Central memory CD4-positive, alpha-beta T cell (primary cell): Measurements from ENCODE around the gene TRPV5.
"Not testable (repeated sequence)": the region's sequence is repeated elsewhere in the genome, so short reads cannot be mapped to it uniquely, and the experiment has no call there.

Source experiments
- DNase-seq: peaks from one replicate; pipeline ENCODE4 v3.0.0; 2022
- total RNA-seq, 3 experiments: gene quantifications; one replicate each; lab custom pipeline; 2026; lab: John Stamatoyannopoulos, UW

Gene TRPV5
- total RNA-seq = 0 reads per million in 3 experiments

DNA sequence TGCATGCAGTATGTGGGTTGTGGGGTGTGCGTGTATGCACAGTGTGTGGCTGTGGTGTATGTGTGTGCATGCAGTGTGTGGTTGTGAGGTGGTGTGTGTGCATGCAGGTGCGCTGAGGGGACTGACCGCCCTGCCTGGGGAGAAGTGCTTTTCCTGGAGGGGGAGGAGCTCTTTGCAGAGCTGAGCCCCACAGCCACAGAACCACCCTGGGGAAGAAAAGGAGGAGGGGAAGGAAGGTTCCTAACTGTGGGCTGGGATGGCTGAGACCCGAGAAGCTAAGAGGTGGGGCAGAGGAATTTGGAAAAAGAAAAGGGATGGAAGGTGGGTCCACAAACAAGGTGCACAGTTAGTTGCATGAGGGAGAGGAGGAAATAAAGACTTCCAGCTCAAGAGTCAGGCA lies at the start of gene TRPV5:
TRPV5 (minus strand) TSS at position 123 of the 400 bp plus-strand sequence. CDS start 287 bp downstream, outside the sequence.
- DNase-seq = no peak

DNA sequence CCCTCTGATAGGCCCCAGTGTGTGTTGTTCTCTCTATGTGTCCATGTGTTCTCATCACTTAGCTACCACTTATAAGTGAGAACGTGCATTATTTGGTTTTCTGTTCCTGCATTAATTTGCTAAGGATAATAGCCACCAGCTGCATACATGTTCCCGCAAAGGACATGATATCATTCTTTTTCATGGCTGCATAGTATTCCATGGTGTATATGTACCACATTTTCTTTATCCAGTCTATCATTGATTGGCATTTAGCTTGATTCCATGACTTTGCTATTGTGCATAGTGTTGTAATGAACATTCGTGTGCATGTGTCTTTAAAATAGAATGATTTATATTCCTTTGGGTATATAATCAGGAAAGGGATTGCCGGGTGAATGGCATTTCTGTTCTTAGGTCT lies 44.9 kb upstream of the TRPV5 start:
- DNase-seq = not testable (repeated sequence)

DNA sequence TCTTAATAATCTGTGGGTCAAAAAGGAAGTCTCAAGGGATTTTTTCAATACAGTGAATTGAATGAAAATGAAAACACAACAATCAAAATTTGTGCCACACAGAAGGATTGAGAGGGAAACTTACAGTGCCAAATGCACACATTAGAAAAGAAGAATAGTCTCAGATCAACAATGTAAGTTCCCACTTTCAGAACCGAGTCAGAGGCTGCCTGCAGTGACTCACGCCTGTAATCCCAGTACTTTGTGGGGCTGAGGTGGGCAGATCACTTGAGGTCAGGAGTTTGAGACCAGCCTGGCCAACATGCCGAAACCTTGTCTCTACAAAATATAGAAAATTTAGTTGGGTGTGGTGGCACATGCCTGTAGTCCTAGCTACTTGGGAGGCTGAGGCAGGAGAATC lies 41.1 kb upstream of the TRPV5 start:
- DNase-seq = no peak

DNA sequence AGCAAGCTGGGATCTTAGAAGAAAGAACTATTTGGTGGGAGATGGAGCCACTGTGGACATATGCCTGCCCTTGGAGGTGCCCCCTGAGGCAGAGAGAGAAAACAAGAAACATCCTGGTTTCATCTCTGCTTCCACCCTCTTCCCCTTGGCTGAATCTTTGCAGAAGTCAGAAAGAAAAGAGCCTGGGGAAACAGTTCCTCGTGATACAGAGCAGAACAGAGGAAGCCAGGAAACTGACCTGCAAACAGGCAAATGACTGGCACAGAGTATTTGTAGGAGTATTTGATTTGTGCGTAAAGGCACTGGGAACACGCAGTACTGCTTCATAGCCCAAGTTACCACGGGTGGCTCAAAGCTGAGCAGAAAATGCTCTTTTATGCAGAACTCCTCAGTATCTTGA lies 35.6 kb upstream of the TRPV5 start:
- DNase-seq = no peak

DNA sequence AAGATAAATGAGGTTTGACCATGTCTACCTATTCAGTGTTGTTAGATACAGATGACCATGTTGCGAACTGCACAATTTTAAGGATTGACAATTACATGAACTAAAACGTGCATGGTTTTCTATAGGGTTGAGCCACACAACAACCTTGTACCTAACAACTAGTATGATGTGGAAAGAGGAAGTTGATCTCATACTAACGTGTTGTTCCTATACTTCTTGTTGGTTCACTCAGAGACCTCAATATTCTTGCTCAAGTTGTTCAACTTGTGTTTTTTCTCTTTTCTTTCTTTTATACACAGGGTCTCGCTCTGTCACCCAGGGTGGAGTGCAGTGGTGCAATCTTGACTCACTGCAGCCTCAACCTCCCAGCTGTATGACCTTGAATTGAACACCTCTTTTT lies 34.7 kb upstream of the TRPV5 start:
- no peak for DNase-seq

DNA sequence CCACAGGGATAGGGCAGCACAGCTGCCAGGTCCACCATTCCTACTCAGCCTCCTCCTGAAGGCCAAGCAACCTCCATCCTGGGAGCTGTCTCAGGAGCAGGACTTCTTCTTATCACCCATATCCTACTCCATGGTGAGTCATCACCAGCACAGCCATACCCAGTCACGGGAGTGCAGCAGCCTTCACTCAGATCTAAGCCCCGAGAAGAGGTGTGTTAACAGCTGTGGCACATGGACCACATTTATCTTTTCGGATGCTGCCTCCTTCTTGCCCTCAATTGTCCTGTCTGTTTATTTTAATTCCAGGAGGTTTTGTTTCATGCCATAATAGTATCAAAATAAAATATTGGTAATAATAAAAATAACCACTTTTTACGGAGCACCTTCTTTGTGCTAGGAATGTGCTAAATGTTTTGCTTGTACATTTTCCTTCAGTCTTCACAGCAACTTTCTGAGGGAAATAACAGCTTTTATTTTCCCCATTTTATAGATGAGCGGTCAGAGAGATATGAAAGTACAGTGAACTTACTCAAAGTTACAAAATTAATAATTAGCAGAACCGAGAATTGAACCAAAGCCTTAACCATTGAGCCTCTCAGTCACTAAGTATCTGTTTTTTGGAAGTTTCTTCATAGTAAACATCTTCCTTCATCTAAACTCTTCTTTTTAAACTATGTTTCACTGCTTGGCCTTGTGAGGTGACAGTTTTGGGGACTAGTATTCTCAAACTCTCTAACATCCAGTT lies 31.1 kb upstream of the TRPV5 start:
- DNase-seq = no peak

DNA sequence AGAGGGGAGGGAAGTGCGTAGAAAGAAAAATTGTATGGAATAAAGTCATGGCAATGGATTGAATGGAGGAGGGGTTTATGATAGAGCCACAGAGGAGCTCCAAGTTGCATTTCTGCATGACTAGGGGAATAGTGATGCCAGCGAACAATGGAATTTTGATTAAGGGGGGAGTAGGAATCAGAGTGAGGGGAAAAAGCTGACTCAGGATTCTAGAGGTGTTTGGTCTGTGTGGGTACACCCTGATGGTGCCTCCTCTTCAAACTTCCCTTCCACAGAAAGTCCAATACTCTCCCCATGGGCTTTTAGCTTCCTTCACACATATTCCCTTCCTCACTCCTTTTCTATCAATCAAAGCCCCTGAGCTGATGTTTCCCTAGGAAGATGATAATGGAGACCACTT lies 30.4 kb upstream of the TRPV5 start:
- no peak for DNase-seq

DNA sequence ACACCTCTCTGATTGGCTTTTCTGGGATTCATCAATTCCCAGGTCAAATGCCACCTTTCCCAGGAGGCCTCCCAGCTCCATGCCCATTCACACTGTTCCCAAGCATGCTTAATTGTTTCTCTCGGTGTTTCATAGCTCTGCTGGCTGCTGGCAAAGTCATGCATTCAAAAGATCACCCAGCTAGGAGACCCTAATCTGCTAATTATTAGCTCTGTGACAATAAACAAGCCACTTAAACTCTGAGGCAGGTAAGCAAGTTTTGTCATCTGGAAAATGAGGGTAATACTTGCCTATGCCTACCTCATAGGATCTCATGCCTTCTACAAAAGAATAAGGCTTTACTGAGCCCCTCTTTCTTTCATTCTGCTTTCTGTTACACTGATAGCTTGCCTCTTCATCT lies 29.4 kb upstream of the TRPV5 start:
- DNase-seq = no peak

DNA sequence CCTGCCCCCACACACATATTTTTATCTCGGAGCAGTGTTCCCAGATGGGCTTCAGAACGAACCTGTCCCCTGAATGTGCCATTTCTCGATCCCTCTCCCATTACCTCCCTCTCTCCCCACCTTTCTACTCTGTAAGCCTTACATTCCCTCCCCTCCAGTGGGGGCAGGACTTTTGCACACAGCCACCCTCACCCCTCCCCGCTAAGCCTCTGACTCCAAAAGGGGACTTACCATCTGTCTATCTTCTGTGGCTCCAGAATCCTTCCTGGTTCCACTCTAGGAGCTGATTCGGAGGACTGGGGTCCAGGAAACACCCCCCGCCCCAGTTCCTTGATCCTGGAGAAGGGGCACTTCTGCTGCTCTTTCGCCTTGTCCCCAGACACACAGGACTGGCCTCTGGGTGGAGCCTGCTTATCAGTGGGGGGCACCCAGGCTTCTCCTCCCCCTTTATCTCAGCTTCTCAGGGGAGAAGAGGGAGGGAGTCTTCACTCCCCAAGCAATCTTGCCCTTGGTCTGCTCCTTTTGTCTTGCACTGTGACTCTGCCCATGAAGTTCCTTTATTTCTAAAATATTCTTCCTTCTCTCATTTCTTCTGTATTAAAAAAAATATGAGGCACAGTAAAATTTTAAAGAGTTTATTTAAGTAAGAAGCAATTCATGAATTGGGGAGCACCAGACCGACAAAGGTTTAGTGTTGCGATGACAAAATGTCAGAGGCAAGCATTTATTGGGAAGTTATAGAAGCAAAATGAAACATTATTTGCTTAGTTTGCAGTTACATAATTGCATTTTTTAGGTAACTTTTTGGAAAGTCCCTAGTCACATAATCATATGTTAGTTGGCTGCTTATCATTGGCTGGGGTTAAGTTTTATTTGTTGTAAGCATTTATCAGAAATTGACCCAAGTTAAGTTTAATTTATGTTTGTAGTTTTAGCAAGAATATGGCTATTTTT lies 28.7 kb upstream of the TRPV5 start, which contains the start of gene KEL:
KEL (minus strand) TSS at position 391 of the 954 bp plus-strand sequence; CDS start at position 234, 157 bp downstream.
- DNase-seq = no peak

DNA sequence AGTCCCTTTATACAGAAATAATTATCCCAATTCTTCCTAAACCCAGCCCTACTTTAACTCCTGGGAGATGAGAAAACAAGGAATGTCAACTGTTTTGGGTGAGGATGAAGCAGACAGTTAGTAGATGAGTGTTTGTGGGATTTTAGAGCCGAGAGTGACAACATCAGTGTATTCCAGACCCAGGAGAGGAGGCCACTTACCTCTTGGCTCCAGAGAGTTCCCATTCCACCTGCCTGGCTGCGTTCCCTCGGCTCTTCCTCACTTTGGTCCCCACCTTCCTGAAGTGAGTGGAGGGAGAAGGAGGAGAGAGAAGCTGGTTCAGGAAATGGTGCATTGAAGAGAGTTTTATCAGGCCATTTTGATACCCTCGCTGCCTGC lies 28.0 kb upstream of the TRPV5 start:
- no peak for DNase-seq

DNA sequence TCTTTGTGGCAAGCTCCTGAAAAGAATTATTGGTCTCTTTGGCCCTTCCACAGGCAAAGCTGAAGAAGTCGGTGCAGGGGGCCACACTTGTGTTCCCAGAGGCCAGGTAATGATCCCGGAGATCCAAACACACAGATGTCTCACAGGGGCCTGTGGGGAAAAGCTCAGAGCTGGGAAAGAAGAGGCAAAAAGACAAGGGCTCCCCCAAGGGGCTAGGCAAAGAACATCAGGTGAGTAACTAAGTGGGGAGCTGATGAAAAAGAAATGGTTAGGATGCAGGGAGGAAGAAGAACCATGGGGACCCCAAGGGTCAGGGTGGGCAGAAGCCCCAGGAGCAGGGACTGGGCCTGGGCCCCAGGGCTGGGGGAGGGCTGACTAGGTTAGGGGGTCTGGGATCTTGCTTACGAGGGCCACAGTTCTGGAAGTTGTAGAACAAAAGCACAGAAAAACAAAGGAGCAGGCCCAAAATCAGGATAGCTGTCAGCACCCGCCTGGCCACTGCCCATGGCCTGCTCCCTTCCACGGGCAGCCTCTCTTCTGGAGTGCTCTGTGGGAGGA lies 27.5 kb upstream of the TRPV5 start:
- no peak for DNase-seq

DNA sequence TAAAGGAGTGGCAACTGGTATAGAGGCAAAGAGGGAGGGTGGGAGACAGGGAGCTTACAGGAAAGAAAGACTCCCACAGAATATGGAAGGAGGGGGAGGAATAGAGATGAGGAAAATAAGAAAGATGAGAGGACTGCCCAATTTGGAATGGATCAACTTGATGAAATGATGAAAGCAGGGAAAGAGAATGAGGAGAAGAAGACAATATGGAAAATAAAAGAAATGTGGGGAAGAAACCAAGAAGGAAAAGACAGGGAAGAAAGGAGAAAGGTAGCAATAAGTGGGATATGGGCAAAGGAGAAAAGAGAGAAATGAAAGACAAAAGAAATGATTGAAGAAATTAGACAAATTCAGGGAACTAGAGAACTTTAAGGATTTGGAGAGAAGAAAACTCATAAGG lies 25.7 kb upstream of the TRPV5 start:
- DNase-seq = no peak

DNA sequence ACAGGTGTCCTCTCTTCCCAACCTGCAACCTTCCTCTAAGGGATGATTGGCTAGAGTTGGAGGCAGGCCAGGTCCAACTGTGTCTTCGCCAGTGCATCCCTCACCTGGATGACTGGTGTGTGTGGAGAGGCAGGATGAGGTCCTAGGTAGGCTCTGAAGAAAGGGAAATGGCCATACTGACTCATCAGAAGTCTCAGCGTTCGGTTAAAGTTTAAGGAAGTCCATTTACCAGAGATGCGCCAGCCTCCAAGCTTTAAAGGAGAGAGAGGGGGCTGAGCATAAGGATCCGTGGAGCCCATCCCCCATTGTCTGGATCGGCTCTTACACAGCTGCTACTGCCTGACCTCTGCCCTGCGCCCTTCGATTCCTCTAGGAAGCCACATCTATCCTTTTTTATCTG lies 24.2 kb upstream of the TRPV5 start:
- DNase-seq = no peak

DNA sequence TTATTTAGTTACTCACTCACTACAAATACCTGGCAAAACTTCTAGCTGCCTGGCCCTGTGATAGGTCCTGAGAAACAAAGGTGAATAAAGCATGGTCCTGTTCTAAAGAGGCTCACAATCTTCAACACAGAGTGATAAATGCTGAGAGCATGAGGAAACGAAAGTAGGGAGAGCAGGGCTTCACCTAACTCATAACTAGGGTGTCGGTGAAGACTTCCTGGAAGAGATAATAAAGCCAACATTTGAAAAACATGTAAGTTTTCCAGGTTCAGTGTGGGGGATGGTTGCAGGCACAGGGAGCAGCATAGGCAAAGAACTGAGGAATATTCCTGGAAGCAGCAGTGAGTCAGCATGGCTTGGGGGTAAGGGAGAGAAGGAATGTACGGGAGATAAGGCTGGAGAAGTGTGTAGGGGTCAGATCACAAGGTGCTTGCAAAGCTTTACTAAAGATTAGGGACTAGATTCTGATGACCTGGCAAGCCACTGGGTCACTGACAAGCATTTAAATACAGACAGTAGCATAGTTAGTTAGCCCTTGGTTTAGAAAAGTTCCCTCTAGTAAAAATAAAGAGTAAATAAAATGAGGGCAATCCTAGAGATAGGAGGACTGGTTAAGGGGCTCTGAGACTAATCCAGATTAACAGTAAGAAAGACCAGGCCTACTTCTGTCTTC lies 23.5 kb upstream of the TRPV5 start:
- DNase-seq = no peak

DNA sequence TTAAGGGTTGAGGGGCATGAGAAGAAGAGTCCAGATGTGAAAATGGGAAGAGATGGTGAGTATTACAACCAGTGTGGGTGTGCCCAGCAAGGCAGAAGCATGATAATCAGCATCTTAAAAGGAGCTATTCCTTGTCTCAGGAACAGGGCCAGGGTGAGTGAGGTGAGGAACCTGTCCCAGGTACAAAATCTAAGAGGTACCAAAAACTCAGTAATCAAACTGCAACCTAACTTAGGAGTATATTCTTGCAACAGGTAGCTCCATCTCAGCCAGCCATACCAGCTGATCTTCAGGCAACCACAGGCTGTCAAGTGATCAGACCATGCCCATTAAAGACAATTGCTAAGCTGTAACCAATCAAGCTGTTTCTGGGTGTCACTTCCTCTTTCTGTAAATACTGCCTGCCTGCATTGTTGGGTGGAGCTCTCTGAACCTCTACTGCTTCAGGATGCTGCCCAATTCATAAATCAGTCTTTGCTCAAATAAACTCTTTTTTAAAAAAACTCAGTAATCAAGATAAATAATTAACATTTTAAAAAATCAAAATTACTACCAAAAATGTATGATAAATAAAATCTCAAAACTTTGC lies 21.2 kb upstream of the TRPV5 start:
- no peak for DNase-seq

DNA sequence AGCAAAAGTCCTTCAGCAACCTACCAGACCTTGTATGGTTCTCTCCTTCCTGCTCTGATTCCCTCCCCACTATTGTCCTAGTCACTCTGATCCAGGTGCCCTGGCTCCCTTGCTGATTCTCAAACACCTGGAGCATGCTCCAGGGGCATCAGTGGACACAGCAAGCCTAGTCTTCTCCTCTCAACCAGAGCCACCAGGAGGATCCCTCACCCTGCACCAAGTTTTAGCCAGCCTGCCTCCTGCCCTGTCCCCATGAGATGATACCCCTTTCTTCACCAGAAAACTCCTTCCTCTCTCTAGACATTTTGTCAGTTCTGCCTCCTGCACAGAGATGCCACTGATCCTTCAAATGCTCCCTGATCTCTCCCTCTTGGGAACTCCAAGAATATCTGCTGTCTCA lies 16.7 kb upstream of the TRPV5 start:
- DNase-seq = no peak

DNA sequence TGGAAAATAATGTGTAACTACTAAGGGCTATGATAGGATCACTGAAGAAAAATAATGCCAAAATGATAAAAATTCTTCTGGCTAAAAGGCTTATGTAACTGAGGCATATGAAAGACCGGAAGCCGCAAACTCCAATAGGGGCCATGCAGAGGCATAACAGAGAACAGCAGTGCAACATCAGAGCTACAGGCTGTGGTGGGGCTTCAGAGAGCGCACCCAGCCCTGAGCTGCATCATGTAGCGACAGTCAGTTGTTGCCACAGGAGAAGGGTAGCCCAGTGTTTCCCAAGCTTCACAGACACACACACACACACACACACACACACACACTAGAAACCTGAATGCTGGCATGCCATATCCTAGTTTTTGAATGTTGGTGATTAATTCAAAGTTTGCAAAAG lies 15.1 kb upstream of the TRPV5 start:
- DNase-seq = no peak

DNA sequence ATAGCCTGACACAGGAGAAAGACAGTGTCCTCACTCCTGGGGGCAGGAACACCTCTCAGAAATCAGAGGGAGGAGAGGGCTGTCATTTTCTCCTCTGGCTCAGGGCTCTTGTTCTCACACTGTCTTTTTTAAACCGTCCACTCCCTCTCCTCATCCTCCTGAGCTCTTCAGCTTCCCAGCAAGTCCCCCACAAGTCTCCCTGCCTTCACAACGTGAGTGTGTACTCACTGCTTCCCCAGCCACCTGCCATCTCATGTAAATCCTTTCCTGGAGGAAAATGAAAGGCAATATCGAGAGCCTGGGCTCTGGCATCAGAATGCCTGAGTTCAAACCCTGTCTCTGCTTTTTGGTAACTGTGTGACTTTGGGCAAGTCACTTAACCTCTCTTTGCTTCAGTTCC lies 11.5 kb upstream of the TRPV5 start:
- DNase-seq = no peak

DNA sequence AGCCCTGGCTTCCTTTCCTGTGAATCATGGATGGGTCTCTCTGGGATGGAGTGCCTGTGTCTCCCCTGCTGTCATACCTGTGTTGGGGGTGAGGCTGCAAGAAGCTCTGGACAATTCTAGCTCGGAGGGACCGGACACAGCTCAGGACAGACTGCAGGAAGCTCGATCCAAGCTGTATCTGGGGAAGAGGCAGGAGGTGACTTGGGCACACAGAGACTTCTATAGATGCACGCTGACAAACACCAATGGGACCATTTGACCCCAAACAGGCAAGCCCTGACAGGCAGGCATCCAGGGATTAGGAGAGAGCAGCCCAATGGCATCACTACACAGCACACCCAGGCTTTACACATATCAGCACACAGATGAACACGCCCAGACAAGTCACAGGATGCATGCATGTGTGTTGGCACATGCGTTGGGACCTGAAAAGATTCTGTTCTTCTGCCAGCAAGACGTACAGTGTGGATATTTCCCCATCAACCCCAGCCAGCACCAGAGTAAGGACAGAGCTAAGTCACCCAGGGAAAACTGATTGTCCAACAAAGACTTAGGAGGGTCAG lies 10.2 kb upstream of the TRPV5 start:
- DNase-seq = no peak

DNA sequence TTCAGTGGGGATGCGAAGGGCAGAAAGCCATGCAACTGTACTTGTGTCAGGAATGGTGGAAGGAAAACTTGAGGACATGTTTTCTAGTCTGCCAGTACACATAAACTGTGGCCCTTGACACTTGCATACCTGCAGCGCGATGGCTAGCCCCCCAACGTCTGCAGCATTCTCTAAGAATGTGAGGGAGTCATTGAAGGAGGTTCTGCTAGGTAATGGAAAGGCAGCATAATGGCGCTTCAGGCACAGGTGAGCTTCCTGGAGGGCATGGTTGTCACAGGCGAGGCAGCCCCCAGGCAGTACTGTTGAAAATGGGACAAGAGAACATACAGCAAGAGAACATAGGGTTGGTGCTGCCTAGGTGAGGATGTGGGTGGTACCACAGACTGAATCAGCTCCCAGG lies 9.2 kb upstream of the TRPV5 start:
- no peak for DNase-seq

DNA sequence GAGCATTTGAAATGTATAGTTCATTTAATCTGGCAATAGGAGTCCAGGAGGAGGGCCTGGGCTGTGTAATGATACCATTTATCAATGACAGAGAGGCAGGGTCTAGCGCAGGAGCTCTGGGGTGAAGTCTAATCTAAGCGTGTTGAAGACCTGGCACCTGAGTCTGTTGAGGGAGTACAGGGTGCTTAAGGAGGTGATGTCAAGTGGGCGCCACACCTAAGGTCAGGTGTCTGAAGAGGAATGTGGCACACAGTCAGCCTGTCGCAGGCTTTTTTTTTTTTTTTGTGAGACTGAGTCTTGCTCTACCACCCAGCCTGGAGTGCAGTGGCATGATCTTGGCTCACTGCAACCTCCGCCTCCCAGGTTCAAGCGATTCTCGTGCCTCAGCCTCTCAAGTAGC lies 8.0 kb upstream of the TRPV5 start:
- no peak for DNase-seq

DNA sequence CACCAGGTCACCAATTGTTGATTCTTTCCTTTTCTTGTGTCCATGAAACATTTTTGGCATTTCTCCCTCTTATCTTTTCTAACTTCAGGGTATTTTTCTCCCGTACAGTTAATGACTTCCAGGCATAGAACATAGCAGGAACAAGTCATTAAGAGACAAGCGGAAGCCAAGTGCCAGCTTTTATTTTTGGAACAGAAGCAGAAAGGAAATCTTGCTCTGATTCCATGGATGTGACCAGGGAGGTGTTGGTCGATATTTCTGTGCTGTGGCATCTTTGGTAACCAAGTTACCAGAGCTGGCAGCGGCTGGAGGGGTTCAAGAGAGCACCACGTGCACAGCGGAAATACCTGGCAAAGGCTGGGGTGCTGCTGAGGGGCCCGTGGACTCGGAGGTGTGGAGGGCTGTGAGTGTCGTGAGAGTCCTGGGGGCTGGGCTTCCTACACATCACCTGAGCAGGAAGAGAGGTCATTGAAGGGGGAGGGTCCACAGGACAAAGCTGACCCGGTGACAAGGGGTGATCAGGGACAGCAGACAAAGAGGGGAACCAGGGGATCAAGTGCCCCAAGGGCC lies 7.5 kb upstream of the TRPV5 start:
- DNase-seq = no peak
